Naive thymus-derived CD4-positive, alpha-beta T cell (primary cell): ENCODE results near the gene GALNT2. TPM values are rescaled to one million over a fixed set of nuclear protein-coding genes. Genes with fewer than 3 reads are reported as not detected.

Experiments
- ATAC-seq: fragments of 150-1000 bp; cut with Tn5 transposase; 2 replicates; pipeline ENCODE4 v1.10.0; 2021; ENCODE audit warnings: mild to moderate bottlenecking, moderate library complexity
- CTCF ChIA-PET: fragments of 350-600 bp; sonication (Branson Sonifier 250); formaldehyde crosslinking; loops from one replicate; lab custom pipeline; 2021; ENCODE audit warnings: antibody characterized with exemption; lab: Charles Lee
- POLR2A ChIA-PET: fragments of 350-600 bp; sonication (Branson Sonifier 250); formaldehyde crosslinking; loops from one replicate; lab custom pipeline; 2021; ENCODE audit warnings: antibody characterized with exemption, inconsistent platforms; lab: Charles Lee
- DNase-seq, 9 donors: peaks; one replicate each; pipeline versions ENCODE4 v3.0.0 to v3.0.0-alpha.2; 2020 to 2022; ENCODE audit warnings: mixed read lengths in 1 of 9
- H3K27ac ChIP-seq: one replicate; pipeline ENCODE4 v1.7.0; 2013; ENCODE audit warnings: mild to moderate bottlenecking, low read depth, low read length, moderate library complexity
- H3K27me3 ChIP-seq, 2 donors: one replicate each; pipeline ENCODE4 v1.7.0; 2013; ENCODE audit warnings: low read length in 2 of 2, mild to moderate bottlenecking in 2 of 2, moderate library complexity in 2 of 2; ENCODE audit not compliant: control insufficient read depth in 2 of 2, insufficient read depth in 2 of 2
- H3K36me3 ChIP-seq, 3 experiments: 1 replicate in 2 of 3; 2 replicates in 1 of 3; pipeline ENCODE4 v1.7.0; 2013; ENCODE audit warnings: low read length in 3 of 3, mild to moderate bottlenecking in 3 of 3, moderate library complexity in 1 of 3; ENCODE audit not compliant: insufficient read depth in 3 of 3, control insufficient read depth in 2 of 3
- H3K4me1 ChIP-seq, 2 donors: one replicate each; pipeline ENCODE4 v1.7.0; 2013; ENCODE audit warnings: low read length in 2 of 2, mild to moderate bottlenecking in 2 of 2, moderate library complexity in 1 of 2; ENCODE audit not compliant: control insufficient read depth in 2 of 2, insufficient read depth in 2 of 2
- H3K4me3 ChIP-seq: 2 replicates; pipeline ENCODE4 v1.7.0; 2013; ENCODE audit warnings: mild to moderate bottlenecking, low read length
- H3K9me3 ChIP-seq, 3 experiments: 1 replicate in 2 of 3; 2 replicates in 1 of 3; pipeline ENCODE4 v1.7.0; 2013; ENCODE audit warnings: low read length in 3 of 3; ENCODE audit not compliant: control insufficient read depth in 2 of 3
- H3K27ac Mint-ChIP-seq, 9 donors: one replicate each; pipeline ENCODE4 v1.8.0; 2020 to 2022; ENCODE audit warnings: mixed read lengths in 9 of 9, mild to moderate bottlenecking in 8 of 9, moderate library complexity in 5 of 9, inconsistent platforms in 2 of 9
- H3K27me3 Mint-ChIP-seq, 5 donors: one replicate each; pipeline ENCODE4 v1.8.0; 2021 to 2022; ENCODE audit warnings: mixed read lengths in 5 of 5, mild to moderate bottlenecking in 1 of 5
- H3K36me3 Mint-ChIP-seq, 5 donors: one replicate each; pipeline ENCODE4 v1.8.0; 2020 to 2022; ENCODE audit warnings: mixed read lengths in 5 of 5, mild to moderate bottlenecking in 3 of 5, inconsistent platforms in 1 of 5
- H3K4me1 Mint-ChIP-seq, 7 donors: one replicate each; pipeline ENCODE4 v1.8.0; 2020 to 2022; ENCODE audit warnings: mixed read lengths in 7 of 7, mild to moderate bottlenecking in 3 of 7, inconsistent platforms in 1 of 7
- H3K4me3 Mint-ChIP-seq, 10 donors: one replicate each; pipeline ENCODE4 v1.8.0; 2020 to 2022; ENCODE audit warnings: mild to moderate bottlenecking in 10 of 10, mixed read lengths in 10 of 10, moderate library complexity in 6 of 10, inconsistent platforms in 2 of 10
- H3K9me3 Mint-ChIP-seq, 11 donors: one replicate each; pipeline ENCODE4 v1.8.0; 2020 to 2022; ENCODE audit warnings: mixed read lengths in 11 of 11, mild to moderate bottlenecking in 4 of 11, inconsistent platforms in 1 of 11, moderate library complexity in 1 of 11
- intact Hi-C, 2 donors: fragments of 100-400 bp; cut with micrococcal nuclease; formaldehyde crosslinking; loops; one replicate each; pipeline ENCODE4 v1.15.1; 2023
- polyA plus RNA-seq, 2 donors: library from polyadenylated mRNA; unstranded; fragments of 300-500 nt; fragmentation: Illumina TruSeq; gene quantifications; one replicate each; pipeline ENCODE4 v1.2.3, GENCODE V29; 2021
- total RNA-seq, 6 experiments: library from RNA in 5 of 6; stranded (reverse) in 5 of 6; gene quantifications; 1 replicate in 5 of 6; 2 replicates in 1 of 6; pipeline ENCODE4 v1.2.3 and lab custom pipeline; 2021 to 2026

GALNT2 gene
- total and polyA plus RNA-seq, 7 experiments from 2014 or later = 12.0 to 32.7 (median 23.3) TPM

- Mint-ChIP-seq H3K9me3 (no peaks in the 10 kb centered on the region), H3K27me3 (no peaks in the 10 kb centered on the region), H3K36me3 (peaks cover 5 to 28% (median 22%) of the 10 kb centered on the region in 5 donors), H3K4me3 (no peak overlapping the region), H3K27ac (no peak overlapping the region), H3K4me1 (peaks cover 30 to 69% (median 46%) of the 10 kb centered on the region in 7 donors)
- H3K4me3 ChIP-seq = no peak overlapping the region
- DNase-seq (no peak), ATAC-seq (no peak)
- no peaks in the 10 kb centered on the region for H3K9me3 ChIP-seq
- H3K27ac ChIP-seq = no peak overlapping the region
- no peaks in the 10 kb centered on the region for H3K4me1 ChIP-seq
- CTCF ChIA-PET = no interaction called here
- POLR2A ChIA-PET = no interaction called here
- intact Hi-C loops = no loop called here
- H3K27me3 ChIP-seq = no peaks in the 10 kb centered on the region
- H3K36me3 ChIP-seq = peaks cover 0 to 7% (median 0%) of the 10 kb centered on the region in 3 experiments
Observed at GRCh38 chr1:230113593-230114236, 46.7 kb downstream of the GALNT2 start.

- DNase-seq (no peak), ATAC-seq (no peak)
- Mint-ChIP-seq H3K27ac (no peak overlapping the region), H3K9me3 (no peaks in the 10 kb centered on the region), H3K27me3 (no peaks in the 10 kb centered on the region), H3K36me3 (peaks cover 5 to 29% (median 22%) of the 10 kb centered on the region in 5 donors), H3K4me1 (peaks cover 31 to 64% (median 44%) of the 10 kb centered on the region in 7 donors), H3K4me3 (no peak overlapping the region)
- Histone ChIP-seq H3K9me3 (no peaks in the 10 kb centered on the region), H3K4me3 (no peak overlapping the region), H3K27me3 (no peaks in the 10 kb centered on the region), H3K4me1 (no peaks in the 10 kb centered on the region), H3K36me3 (peaks cover 0 to 7% (median 0%) of the 10 kb centered on the region in 3 experiments), H3K27ac (no peak overlapping the region)
- intact Hi-C loops = no loop called here
- POLR2A ChIA-PET = no interaction called here
- CTCF ChIA-PET = no interaction called here
Observed at GRCh38 chr1:230114237-230114651, 47.2 kb downstream of the GALNT2 start.

GRCh38 chr1:230117694-230118093 is 50.7 kb downstream of the GALNT2 start:
- no peak overlapping the region for H3K4me3 Mint-ChIP-seq
- no peak overlapping the region for H3K27ac ChIP-seq
- H3K4me3 ChIP-seq = no peak overlapping the region
- peaks cover 0 to 1% (median 0%) of the 10 kb centered on the region in 11 donors for H3K9me3 Mint-ChIP-seq
- ChIA-PET CTCF (no interaction called here), POLR2A (no interaction called here)
- no peaks in the 10 kb centered on the region for H3K27me3 Mint-ChIP-seq
- H3K36me3 Mint-ChIP-seq = peaks cover 11 to 40% (median 28%) of the 10 kb centered on the region in 5 donors
- H3K4me1 ChIP-seq = no peaks in the 10 kb centered on the region
- peaks cover 24 to 50% (median 36%) of the 10 kb centered on the region in 7 donors for H3K4me1 Mint-ChIP-seq
- intact Hi-C loops = no loop called here
- DNase-seq (no peak), ATAC-seq (no peak)
- H3K27ac Mint-ChIP-seq = no peak overlapping the region
- peaks cover 0 to 7% (median 0%) of the 10 kb centered on the region in 3 experiments for H3K36me3 ChIP-seq
- H3K9me3 ChIP-seq = no peaks in the 10 kb centered on the region
- H3K27me3 ChIP-seq = no peaks in the 10 kb centered on the region

- ATAC-seq = no peak
- ChIA-PET POLR2A (no interaction called here), CTCF (no interaction called here)
- Mint-ChIP-seq H3K27ac (no peak overlapping the region), H3K36me3 (peaks cover 11 to 29% (median 17%) of the 10 kb centered on the region in 5 donors), H3K27me3 (no peaks in the 10 kb centered on the region), H3K9me3 (peaks cover 0 to 1% (median 0%) of the 10 kb centered on the region in 11 donors), H3K4me1 (peaks cover 30 to 57% (median 41%) of the 10 kb centered on the region in 7 donors), H3K4me3 (no peak overlapping the region)
- Histone ChIP-seq H3K9me3 (no peaks in the 10 kb centered on the region), H3K36me3 (no peaks in the 10 kb centered on the region), H3K4me3 (no peak overlapping the region), H3K27me3 (no peaks in the 10 kb centered on the region), H3K27ac (no peak overlapping the region), H3K4me1 (peaks cover 0 to 9% of the 10 kb centered on the region in 2 donors)
- intact Hi-C loops = no loop called here
- no peak for DNase-seq
Observed at GRCh38 chr1:230119340-230119739, 52.3 kb downstream of the GALNT2 start.

GRCh38 chr1:230120289-230120920 is 53.4 kb downstream of the GALNT2 start:
- peaks cover 0 to 1% (median 0%) of the 10 kb centered on the region in 11 donors for H3K9me3 Mint-ChIP-seq
- Histone ChIP-seq H3K4me1 (peaks cover under 1 to 9% of the 10 kb centered on the region in 2 donors), H3K27ac (no peak overlapping the region), H3K36me3 (no peaks in the 10 kb centered on the region), H3K4me3 (no peak overlapping the region), H3K9me3 (no peaks in the 10 kb centered on the region), H3K27me3 (no peaks in the 10 kb centered on the region)
- CTCF ChIA-PET = no interaction called here
- peaks cover 11 to 26% (median 13%) of the 10 kb centered on the region in 5 donors for H3K36me3 Mint-ChIP-seq
- no peak overlapping the region for H3K27ac Mint-ChIP-seq
- no peak for ATAC-seq
- no peak for DNase-seq
- intact Hi-C loops = loop anchor here in 1 of 2 donors (10.0 kb wide), 1 partner anchor 1316 kb away; no protein-coding TSS in a partner anchor
- no peaks in the 10 kb centered on the region for H3K27me3 Mint-ChIP-seq
- peaks cover 37 to 64% (median 45%) of the 10 kb centered on the region in 7 donors for H3K4me1 Mint-ChIP-seq
- POLR2A ChIA-PET = no interaction called here
- H3K4me3 Mint-ChIP-seq = no peak overlapping the region

GRCh38 chr1:230120921-230121381 is 53.9 kb downstream of the GALNT2 start:
- Histone ChIP-seq H3K27me3 (no peaks in the 10 kb centered on the region), H3K27ac (no peak overlapping the region), H3K4me3 (no peak overlapping the region), H3K36me3 (no peaks in the 10 kb centered on the region), H3K9me3 (no peaks in the 10 kb centered on the region), H3K4me1 (peaks cover 5 to 9% of the 10 kb centered on the region in 2 donors)
- H3K36me3 Mint-ChIP-seq = peaks cover 7 to 23% (median 10%) of the 10 kb centered on the region in 5 donors
- POLR2A ChIA-PET = no interaction called here
- no peak overlapping the region for H3K27ac Mint-ChIP-seq
- ATAC-seq = no peak
- H3K9me3 Mint-ChIP-seq = peaks cover 0 to 1% (median 0%) of the 10 kb centered on the region in 11 donors
- H3K4me1 Mint-ChIP-seq = peaks cover 38 to 67% (median 47%) of the 10 kb centered on the region in 7 donors
- intact Hi-C loops = loop anchor here in 1 of 2 donors (10.0 kb wide), 1 partner anchor 1316 kb away; no protein-coding TSS in a partner anchor
- H3K27me3 Mint-ChIP-seq = no peaks in the 10 kb centered on the region
- CTCF ChIA-PET = no interaction called here
- no peak overlapping the region for H3K4me3 Mint-ChIP-seq
- no peak for DNase-seq
